ENCODE results near the gene KY. TPM values are rescaled to one million over a fixed set of nuclear protein-coding genes. Genes with fewer than 3 reads are reported as not detected.

Gene KY
- total RNA-seq, 1 donor from 2014 or later, result 12.1 TPM

DNA sequence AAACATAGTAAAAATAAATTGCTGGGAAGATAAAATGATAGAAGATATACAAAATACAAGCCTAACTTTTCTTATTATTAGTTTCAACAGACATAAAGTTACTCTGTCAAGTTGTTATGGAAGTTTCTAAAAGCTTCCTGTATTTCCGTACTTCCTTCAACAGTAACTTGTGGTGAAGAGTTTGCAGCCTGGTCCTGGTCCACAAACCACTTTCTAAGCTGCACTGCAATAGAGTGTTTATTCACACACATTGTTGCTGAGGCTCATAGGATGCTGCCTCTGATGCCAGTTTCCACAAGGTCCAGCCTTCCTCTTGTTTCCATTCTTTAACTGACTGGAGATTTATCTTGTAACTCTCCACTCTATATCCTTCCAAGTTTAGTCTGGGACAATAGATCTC, 39.4 kb upstream of the KY start:
- Histone ChIP-seq H3K36me3 (no peaks in the 10 kb centered on the region), H3K27ac (replicated peaks) (no peak overlapping the region), H3K27me3 (ENCODE audit: low read depth) (no peaks in the 10 kb centered on the region), H3K9me3 (replicated peaks) (no peaks in the 10 kb centered on the region), H3K4me3 (no peak overlapping the region), H3K4me1 (peaks cover 21% of the 10 kb centered on the region)
- intact Hi-C loops (cut with micrococcal nuclease), result no loop called here
- no peak for DNase-seq
- TF ChIP-seq, protein P1, sequence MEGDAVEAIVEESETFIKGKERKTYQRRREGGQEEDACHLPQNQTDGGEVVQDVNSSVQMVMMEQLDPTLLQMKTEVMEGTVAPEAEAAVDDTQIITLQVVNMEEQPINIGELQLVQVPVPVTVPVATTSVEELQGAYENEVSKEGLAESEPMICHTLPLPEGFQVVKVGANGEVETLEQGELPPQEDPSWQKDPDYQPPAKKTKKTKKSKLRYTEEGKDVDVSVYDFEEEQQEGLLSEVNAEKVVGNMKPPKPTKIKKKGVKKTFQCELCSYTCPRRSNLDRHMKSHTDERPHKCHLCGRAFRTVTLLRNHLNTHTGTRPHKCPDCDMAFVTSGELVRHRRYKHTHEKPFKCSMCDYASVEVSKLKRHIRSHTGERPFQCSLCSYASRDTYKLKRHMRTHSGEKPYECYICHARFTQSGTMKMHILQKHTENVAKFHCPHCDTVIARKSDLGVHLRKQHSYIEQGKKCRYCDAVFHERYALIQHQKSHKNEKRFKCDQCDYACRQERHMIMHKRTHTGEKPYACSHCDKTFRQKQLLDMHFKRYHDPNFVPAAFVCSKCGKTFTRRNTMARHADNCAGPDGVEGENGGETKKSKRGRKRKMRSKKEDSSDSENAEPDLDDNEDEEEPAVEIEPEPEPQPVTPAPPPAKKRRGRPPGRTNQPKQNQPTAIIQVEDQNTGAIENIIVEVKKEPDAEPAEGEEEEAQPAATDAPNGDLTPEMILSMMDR (IDR thresholded peaks at IDR 0.05; ENCODE audit: borderline replicate concordance), result no peak

DNA sequence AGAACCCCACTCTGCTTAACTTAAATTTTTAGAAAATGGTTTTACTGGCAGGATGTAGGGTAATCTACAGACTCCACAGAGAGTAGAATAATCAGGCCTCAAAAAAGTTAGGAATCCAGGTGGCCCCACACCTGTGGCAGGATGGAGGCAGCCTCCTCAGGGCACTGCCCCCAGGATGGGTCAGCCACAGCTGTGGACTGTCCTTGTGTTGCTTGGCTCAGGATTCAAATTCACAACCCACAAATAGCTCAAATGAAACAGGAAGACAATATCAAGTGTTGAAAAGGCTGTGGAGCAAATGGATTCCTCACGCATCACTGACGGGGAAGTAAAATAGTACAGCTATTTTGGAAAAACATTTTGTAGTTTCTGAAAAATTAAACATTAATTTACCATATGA, 36.8 kb upstream of the KY start:
- H3K36me3 ChIP-seq, result no peaks in the 10 kb centered on the region
- DNase-seq, result no peak
- H3K9me3 ChIP-seq (replicated peaks), result no peaks in the 10 kb centered on the region
- no peak overlapping the region for H3K27ac ChIP-seq (replicated peaks)
- H3K27me3 ChIP-seq (ENCODE audit: low read depth), result no peaks in the 10 kb centered on the region
- no peak overlapping the region for H3K4me3 ChIP-seq
- H3K4me1 ChIP-seq, result peaks cover 2% of the 10 kb centered on the region
- intact Hi-C loops (cut with micrococcal nuclease), result no loop called here
- TF ChIP-seq, protein P1 (IDR thresholded peaks at IDR 0.05; ENCODE audit: borderline replicate concordance), result no peak

DNA sequence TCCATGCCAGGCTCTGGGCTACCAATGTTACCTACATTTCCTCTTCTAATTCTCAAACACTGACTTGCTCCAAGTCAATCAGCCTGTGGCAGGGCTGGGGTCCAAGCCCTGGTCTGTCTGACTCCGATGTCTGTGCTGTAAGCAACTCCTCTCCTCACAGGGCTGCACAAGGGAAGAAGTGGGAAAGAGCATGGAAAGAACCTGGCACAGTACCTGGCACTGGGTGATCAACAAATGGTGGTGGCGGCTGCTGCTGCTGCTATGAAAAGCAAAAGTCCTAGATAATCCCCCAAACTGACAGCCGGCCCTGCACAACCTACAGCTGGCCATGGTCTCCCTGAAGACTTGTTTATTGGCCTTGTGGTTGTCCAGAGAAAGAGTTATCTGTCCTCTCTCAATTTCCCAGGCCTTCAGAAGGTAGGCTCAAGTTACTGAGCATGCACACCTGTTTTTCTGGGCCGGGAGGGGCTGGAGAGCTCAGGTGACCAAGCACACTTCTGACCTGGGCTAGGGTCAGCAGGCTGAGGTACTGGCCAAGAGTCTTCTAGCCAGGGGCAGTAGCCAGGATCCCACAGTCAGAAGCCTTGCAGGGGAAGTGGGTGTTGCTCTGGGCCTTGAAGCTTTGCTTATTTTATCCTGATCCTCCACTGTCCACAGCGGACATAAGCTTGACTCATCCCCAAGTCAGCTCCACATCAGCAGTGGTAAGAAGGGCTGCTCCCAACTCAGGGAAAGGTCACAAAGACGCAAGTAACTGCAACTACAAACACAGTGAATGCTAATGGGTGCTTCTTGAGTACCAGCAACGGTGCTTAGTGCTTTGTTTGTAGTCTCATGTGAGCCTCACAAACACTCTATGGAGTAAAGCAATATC, 35.3 kb upstream of the KY start:
- Histone ChIP-seq H3K27ac (replicated peaks) (no peak overlapping the region), H3K4me3 (no peak overlapping the region), H3K36me3 (no peaks in the 10 kb centered on the region), H3K9me3 (replicated peaks) (no peaks in the 10 kb centered on the region), H3K27me3 (ENCODE audit: low read depth) (no peaks in the 10 kb centered on the region), H3K4me1 (peaks cover 6% of the 10 kb centered on the region)
- no peak for DNase-seq
- TF ChIP-seq, protein P1 (IDR thresholded peaks at IDR 0.05; ENCODE audit: borderline replicate concordance), result no peak
- intact Hi-C loops (cut with micrococcal nuclease), result no loop called here

DNA sequence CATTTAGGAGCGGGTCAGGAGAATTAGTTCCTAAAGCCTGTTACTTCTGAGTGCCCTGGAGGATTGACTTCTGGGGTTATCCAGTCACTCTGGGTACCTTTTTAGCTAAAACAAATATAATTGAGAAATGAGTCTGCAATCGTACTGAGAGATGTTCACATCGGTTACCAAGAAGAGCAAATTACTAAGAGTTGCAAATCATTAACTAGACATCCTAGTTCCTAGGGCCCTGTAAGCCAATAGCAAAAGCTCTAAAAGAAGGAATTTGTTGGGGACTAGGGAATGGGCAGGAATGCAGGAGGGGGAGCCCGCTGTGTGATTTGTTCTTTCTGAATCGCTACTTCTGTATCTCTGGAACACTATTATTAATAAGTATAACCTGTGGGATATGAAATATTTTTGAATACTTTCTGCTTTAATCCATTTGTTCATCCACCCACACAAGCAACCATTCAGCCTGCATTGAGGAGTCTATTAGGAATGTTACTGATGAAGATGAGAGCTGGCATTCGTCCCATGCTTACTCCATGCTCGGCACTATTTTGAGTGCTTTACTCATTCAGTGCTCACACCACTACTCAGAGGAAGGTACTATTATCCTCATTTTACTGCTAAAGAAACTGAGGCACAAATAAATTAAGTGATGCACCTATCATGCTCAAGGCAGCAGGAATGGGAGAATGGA, 31.5 kb upstream of the KY start:
- intact Hi-C loops (cut with micrococcal nuclease), result no loop called here
- no peak for DNase-seq
- Histone ChIP-seq H3K36me3 (no peaks in the 10 kb centered on the region), H3K4me1 (peaks cover 31% of the 10 kb centered on the region), H3K27me3 (ENCODE audit: low read depth) (no peaks in the 10 kb centered on the region), H3K27ac (replicated peaks) (no peak overlapping the region), H3K9me3 (replicated peaks) (no peaks in the 10 kb centered on the region), H3K4me3 (no peak overlapping the region)
- TF ChIP-seq, protein P1 (IDR thresholded peaks at IDR 0.05; ENCODE audit: borderline replicate concordance), result no peak

DNA sequence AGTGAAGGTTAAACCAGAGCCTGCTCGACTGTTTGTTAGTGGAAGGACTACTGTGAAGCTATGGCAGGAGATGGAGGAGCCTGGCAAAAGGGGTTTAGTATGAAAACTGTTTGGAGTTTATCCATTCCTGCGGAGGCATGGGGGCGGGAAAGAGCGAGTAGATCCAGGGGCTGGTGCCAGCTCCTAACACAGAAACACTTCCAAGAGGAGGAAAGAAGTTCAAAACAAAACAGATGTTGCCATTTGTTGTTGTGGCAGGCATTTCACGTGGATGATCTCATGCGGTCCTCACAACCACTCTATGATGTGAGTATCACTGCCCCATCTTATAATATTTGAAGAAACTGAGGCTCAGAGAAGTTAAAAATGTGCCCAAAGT, 30.7 kb upstream of the KY start:
- Histone ChIP-seq H3K27ac (replicated peaks) (peak overlapping the region; percentile 54), H3K4me1 (peaks cover 31% of the 10 kb centered on the region), H3K27me3 (ENCODE audit: low read depth) (no peaks in the 10 kb centered on the region), H3K9me3 (replicated peaks) (peaks cover under 1% of the 10 kb centered on the region), H3K36me3 (no peaks in the 10 kb centered on the region), H3K4me3 (no peak overlapping the region)
- TF ChIP-seq, protein P1 (IDR thresholded peaks at IDR 0.05; ENCODE audit: borderline replicate concordance), result no peak
- DNase-seq, result no peak
- intact Hi-C loops (cut with micrococcal nuclease), result no loop called here

All from left ventricle myocardium inferior (tissue), 1 donor.